ENCODE results near the gene CANT1. TPM values are rescaled to one million over a fixed set of nuclear protein-coding genes. Genes with fewer than 3 reads are reported as not detected.

The CANT1 gene
- total RNA-seq, 3 donors from 2014 or later: 26.1 to 48.1 (median 41.0) TPM

- no peaks in the 10 kb centered on the region for H3K36me3 ChIP-seq
- H3K27me3 ChIP-seq: no peaks in the 10 kb centered on the region
- no peak overlapping the region for H3K4me3 ChIP-seq
- peaks cover 17 to 21% of the 10 kb centered on the region in 2 donors for H3K4me1 ChIP-seq
- H3K9me3 ChIP-seq: no peaks in the 10 kb centered on the region
- intact Hi-C loops (cut with DNase I; ENCODE audit: low total_unique reads): no loop called here
- DNase-seq (ENCODE audit: low spot score in 2 of 2): peak in 1 of 2 donors; percentile 48
- peak overlapping the region; percentile 89 to 96 for H3K27ac ChIP-seq
- no peak for TF ChIP-seq POLR2AphosphoS5 (IDR thresholded peaks at IDR 0.05)
- no peak for TF ChIP-seq CTCF (IDR thresholded peaks at IDR 0.05)
- no peak for TF ChIP-seq POLR2A (IDR thresholded peaks at IDR 0.05)
Measured at GRCh38 chr17:79006794-79007503, 2.6 kb downstream of the CANT1 start.

- peak overlapping the region; percentile 89 to 96 for H3K27ac ChIP-seq
- DNase-seq (ENCODE audit: low spot score in 2 of 2): peak in 1 of 2 donors; percentile 17
- H3K4me1 ChIP-seq: peaks cover 17 to 21% of the 10 kb centered on the region in 2 donors
Measured at GRCh38 chr17:79006046-79006445, 3.5 kb downstream of the CANT1 start.

DNA sequence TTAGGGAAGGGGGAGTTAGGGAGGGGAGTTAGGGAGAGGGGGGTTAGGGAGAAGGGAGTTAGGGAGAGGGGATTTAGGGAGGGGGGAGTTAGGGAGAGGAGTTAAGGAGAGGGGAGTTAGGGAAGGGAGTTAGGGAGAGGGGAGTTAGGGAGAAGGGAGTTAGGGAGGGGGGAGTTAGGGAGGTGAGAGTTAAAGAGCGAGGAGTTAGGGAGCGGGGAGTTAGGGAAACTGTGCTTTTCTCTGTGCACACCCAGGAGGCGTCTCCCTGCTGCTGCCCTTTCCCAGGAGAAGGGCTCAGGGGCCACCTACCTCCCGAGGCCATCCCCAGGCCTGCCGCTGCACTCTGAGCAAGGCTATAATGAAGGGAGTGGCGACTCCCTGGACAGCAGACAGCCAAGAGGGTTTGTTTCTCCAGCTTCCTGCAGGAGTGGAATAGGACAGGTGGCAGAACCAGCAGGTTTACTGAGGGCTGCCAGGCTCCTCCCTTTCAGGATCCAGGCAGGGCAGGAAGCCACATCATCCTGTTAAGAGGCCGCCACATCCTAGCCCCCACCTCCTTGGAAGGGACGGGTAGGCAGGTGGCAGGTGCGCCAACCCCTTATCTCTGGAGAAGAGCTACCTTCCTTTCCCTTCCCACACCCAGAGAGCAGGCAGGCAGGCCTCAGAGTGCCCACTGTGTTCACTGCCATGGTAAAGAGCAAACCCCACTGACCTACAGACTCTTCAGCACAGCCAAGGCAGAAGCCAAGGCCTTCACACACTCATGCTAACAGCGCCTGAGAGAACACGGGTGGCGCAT, 4.3 kb downstream of the CANT1 start:
- Histone ChIP-seq H3K36me3 (no peaks in the 10 kb centered on the region), H3K27ac (peak overlapping the region; percentile 89 to 96), H3K27me3 (no peaks in the 10 kb centered on the region), H3K4me3 (peak overlapping the region in 2 of 3 donors; percentile 7 to 19), H3K9me3 (no peaks in the 10 kb centered on the region), H3K4me1 (peaks cover 17 to 21% of the 10 kb centered on the region in 2 donors)
- DNase-seq (ENCODE audit: low spot score in 2 of 2): peak; percentile 71 to 78
- intact Hi-C loops (cut with DNase I; ENCODE audit: low total_unique reads): no loop called here
- no peak for TF ChIP-seq POLR2A (IDR thresholded peaks at IDR 0.05)
- no peak for TF ChIP-seq CTCF (IDR thresholded peaks at IDR 0.05)
- no peak for TF ChIP-seq POLR2AphosphoS5 (IDR thresholded peaks at IDR 0.05)

More at GRCh38 chr17:79006046-79006445, 3.5 kb downstream of the CANT1 start:
- Histone ChIP-seq H3K27me3 (no peaks in the 10 kb centered on the region), H3K9me3 (no peaks in the 10 kb centered on the region), H3K4me3 (peak overlapping the region in 1 of 3 donors; percentile 19), H3K36me3 (no peaks in the 10 kb centered on the region)
- intact Hi-C loops (cut with DNase I; ENCODE audit: low total_unique reads): no loop called here
- TF ChIP-seq POLR2A (IDR thresholded peaks at IDR 0.05): no peak
- no peak for TF ChIP-seq CTCF (IDR thresholded peaks at IDR 0.05)
- no peak for TF ChIP-seq POLR2AphosphoS5 (IDR thresholded peaks at IDR 0.05)

- Histone ChIP-seq H3K4me3 (no peak overlapping the region), H3K36me3 (no peaks in the 10 kb centered on the region), H3K27me3 (no peaks in the 10 kb centered on the region), H3K27ac (no peak overlapping the region), H3K4me1 (peaks cover 20 to 21% of the 10 kb centered on the region in 2 donors), H3K9me3 (no peaks in the 10 kb centered on the region)
- intact Hi-C loops (cut with DNase I; ENCODE audit: low total_unique reads): no loop called here
- peak in 1 of 2 donors; percentile 38 for DNase-seq (ENCODE audit: low spot score in 2 of 2)
- no peak for TF ChIP-seq POLR2AphosphoS5 (IDR thresholded peaks at IDR 0.05)
- TF ChIP-seq POLR2A (IDR thresholded peaks at IDR 0.05): no peak
- TF ChIP-seq CTCF (IDR thresholded peaks at IDR 0.05): no peak
Measured at GRCh38 chr17:79003661-79004411, 5.7 kb downstream of the CANT1 start.

Measured in breast epithelium (tissue), 4 donors.